ENCODE results near the gene LENG8. TPM values are rescaled to one million over a fixed set of nuclear protein-coding genes. Genes with fewer than 3 reads are reported as not detected.
"Not testable (repeated sequence)": the region's sequence is repeated elsewhere in the genome, so short reads cannot be mapped to it uniquely, and the experiment has no call there.

Gene LENG8
- total and polyA plus RNA-seq, 8 donors = 37.4 to 464 (median 121) TPM

GRCh38 chr19:54498451-54498772, 49.4 kb downstream of the LENG8 start:
- H3K4me1 ChIP-seq; DNase-seq; H3K27ac ChIP-seq; H3K9me3 ChIP-seq; H3K4me3 ChIP-seq; H3K36me3 ChIP-seq; intact Hi-C loops (cut with DNase I; ENCODE audit: low total_unique reads): not testable (repeated sequence)
- 71 to 79% (median 75%) methylated on average over 8 to 9 of the region's 9 CpGs for WGBS, 5 donors
- peaks cover 0 to 64% (median 0%) of the 10 kb centered on the region in 3 donors for H3K27me3 ChIP-seq

- no peak within 1 kb of the TSS for H3K4me3 ChIP-seq
- no peak for TF ChIP-seq POLR2AphosphoS5 (IDR thresholded peaks at IDR 0.05)
- TF ChIP-seq POLR2A (IDR thresholded peaks at IDR 0.05) = no peak
- TF ChIP-seq EP300 (IDR thresholded peaks at IDR 0.05) = no peak
- TF ChIP-seq CTCF (IDR thresholded peaks at IDR 0.05) = no peak
- H3K27ac ChIP-seq = no peak within 1 kb of the TSS
- H3K36me3 ChIP-seq = no peaks in the 10 kb centered on the region
- peaks cover 0 to 39% (median 3%) of the 10 kb centered on the region in 3 donors for H3K27me3 ChIP-seq
- 64 to 79% (median 72%) methylated on average over 12 to 14 of the region's 14 CpGs for WGBS, 5 donors
- no peaks in the 10 kb centered on the region for H3K9me3 ChIP-seq
- DNase-seq = no peak
- intact Hi-C loops (cut with DNase I; ENCODE audit: low total_unique reads) = no loop called here
- peaks cover 0 to 4% (median 0%) of the 10 kb centered on the region in 4 donors for H3K4me1 ChIP-seq
Observed at GRCh38 chr19:54502518-54503048, 53.6 kb downstream of the LENG8 start, which contains the start of gene LAIR2. TSS of gene LAIR2 (plus strand) at chr19:54502831. CDS start at chr19:54502919, 88 bp downstream.

GRCh38 chr19:54505542-54505941, 56.5 kb downstream of the LENG8 start:
- 73 to 88% (median 85%) methylated on average over 4 of the region's 4 CpGs for WGBS, 5 donors
- not testable (repeated sequence) for H3K4me1 ChIP-seq
- H3K27me3 ChIP-seq = peaks cover 0 to 43% (median 3%) of the 10 kb centered on the region in 3 donors

GRCh38 chr19:54506079-54506478, 57.1 kb downstream of the LENG8 start:
- Histone ChIP-seq H3K4me1 (peaks cover 0 to 4% (median 0%) of the 10 kb centered on the region in 4 donors), H3K27ac (no peak overlapping the region), H3K27me3 (peaks cover 0 to 39% (median 3%) of the 10 kb centered on the region in 3 donors), H3K9me3 (no peaks in the 10 kb centered on the region), H3K36me3 (no peaks in the 10 kb centered on the region), H3K4me3 (no peak overlapping the region)
- no peak for DNase-seq
- intact Hi-C loops (cut with DNase I; ENCODE audit: low total_unique reads) = no loop called here
- no peak for TF ChIP-seq POLR2A (IDR thresholded peaks at IDR 0.05)
- TF ChIP-seq POLR2AphosphoS5 (IDR thresholded peaks at IDR 0.05) = no peak
- TF ChIP-seq CTCF (IDR thresholded peaks at IDR 0.05) = no peak
- no peak for TF ChIP-seq EP300 (IDR thresholded peaks at IDR 0.05)
- 63 to 90% (median 80%) methylated on average over 10 of the region's 10 CpGs for WGBS, 5 donors

More at GRCh38 chr19:54505542-54505941, 56.5 kb downstream of the LENG8 start:
- H3K36me3 ChIP-seq; intact Hi-C loops (cut with DNase I; ENCODE audit: low total_unique reads); H3K27ac ChIP-seq; H3K9me3 ChIP-seq; DNase-seq; H3K4me3 ChIP-seq: not testable (repeated sequence)

- peaks cover 0 to 40% (median 3%) of the 10 kb centered on the region in 3 donors for H3K27me3 ChIP-seq
- H3K9me3 ChIP-seq; H3K4me3 ChIP-seq; H3K36me3 ChIP-seq; H3K4me1 ChIP-seq; H3K27ac ChIP-seq; DNase-seq; intact Hi-C loops (cut with DNase I; ENCODE audit: low total_unique reads): not testable (repeated sequence)
- 60 to 62% (median 61%) methylated on average over 9 to 11 of the region's 15 CpGs; no CpG with 5 or more reads in 1 of the 5 donors for WGBS, 5 donors
Observed at GRCh38 chr19:54507038-54507717, 58.2 kb downstream of the LENG8 start.

GRCh38 chr19:54507824-54508223, 58.8 kb downstream of the LENG8 start:
- intact Hi-C loops (cut with DNase I; ENCODE audit: low total_unique reads) = no loop called here
- H3K27ac ChIP-seq = no peak overlapping the region
- H3K9me3 ChIP-seq = no peaks in the 10 kb centered on the region
- TF ChIP-seq CTCF (IDR thresholded peaks at IDR 0.05) = no peak
- H3K27me3 ChIP-seq = peaks cover 0 to 40% (median 3%) of the 10 kb centered on the region in 3 donors
- DNase-seq = no peak
- 57 to 67% (median 63%) methylated on average over 12 of the region's 12 CpGs for WGBS, 5 donors
- no peak overlapping the region for H3K4me3 ChIP-seq
- H3K36me3 ChIP-seq = no peaks in the 10 kb centered on the region
- peaks cover 0 to 4% (median 0%) of the 10 kb centered on the region in 4 donors for H3K4me1 ChIP-seq

- intact Hi-C loops (cut with DNase I; ENCODE audit: low total_unique reads); H3K4me3 ChIP-seq; H3K9me3 ChIP-seq; H3K4me1 ChIP-seq; H3K36me3 ChIP-seq; DNase-seq; H3K27ac ChIP-seq: not testable (repeated sequence)
- H3K27me3 ChIP-seq = peaks cover 0 to 38% (median 3%) of the 10 kb centered on the region in 3 donors
- 58 to 80% (median 64%) methylated on average over 2 of the region's 3 CpGs for WGBS, 5 donors
Observed at GRCh38 chr19:54508487-54508886, 59.5 kb downstream of the LENG8 start.

GRCh38 chr19:54509200-54509940, 60.4 kb downstream of the LENG8 start:
- H3K4me1 ChIP-seq; DNase-seq; H3K27ac ChIP-seq; H3K4me3 ChIP-seq; H3K9me3 ChIP-seq; H3K36me3 ChIP-seq; intact Hi-C loops (cut with DNase I; ENCODE audit: low total_unique reads): not testable (repeated sequence)
- peaks cover 0 to 37% (median 3%) of the 10 kb centered on the region in 3 donors for H3K27me3 ChIP-seq
- WGBS, 5 donors = 9 to 64% (median 49%) methylated on average over 6 to 9 of the region's 21 CpGs

All from stomach (tissue), 9 donors.